ENCODE results near the gene TULP4. TPM values are rescaled to one million over a fixed set of nuclear protein-coding genes. Genes with fewer than 3 reads are reported as not detected.

TULP4 gene
- total RNA-seq, 2 donors from 2014 or later: 20.5 to 27.4 TPM

DNA sequence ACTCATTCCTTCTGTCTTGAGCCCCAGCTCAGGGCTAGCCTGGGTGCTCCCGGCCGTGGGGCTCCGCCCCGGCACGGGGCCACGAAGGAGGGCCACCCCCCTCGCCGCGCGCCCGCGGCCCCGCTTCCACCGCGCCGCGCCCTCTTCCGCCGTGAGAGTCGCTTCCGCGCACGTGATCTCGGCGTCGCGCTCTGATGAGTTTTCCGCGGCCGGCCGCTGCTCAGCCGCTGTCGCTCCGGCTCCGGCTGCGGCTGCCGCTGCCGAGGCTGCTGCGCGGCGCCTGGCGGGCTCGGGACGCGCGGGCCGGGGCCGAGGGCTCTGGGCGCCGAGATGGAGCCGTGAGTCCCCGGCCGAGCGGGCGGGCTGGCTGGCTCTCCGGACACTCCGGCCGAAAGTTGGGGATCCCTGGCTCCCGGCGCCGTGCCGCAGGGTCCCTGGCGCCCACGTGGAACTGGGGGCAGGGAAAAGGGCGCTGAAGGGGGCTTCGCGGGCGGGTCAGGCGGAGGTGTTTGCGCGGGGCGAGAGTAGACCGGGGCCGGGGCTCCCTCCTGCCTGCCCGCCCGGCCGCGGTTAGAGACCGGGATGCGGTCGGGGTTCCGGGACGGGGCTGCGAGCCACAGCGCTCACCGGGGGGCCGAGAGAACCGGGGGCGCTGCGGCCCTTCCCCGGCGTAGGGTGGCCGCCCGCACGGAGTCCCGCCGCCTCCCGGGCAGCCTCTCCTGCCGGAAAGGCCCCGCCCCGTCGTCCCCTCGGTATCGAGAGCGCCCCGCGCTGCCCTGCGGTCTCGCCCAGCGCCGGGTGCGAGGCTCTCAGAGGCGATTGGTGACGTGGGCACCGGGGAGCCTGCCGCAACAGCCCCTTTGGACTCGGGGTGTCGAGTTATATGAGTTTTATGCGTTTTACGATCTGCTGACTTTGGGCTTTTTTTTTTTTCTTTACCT is 247.9 kb downstream of the TULP4 start, which contains the start of gene TMEM181:
TMEM181 (plus strand) TSS at position 197 of the 941 bp plus-strand sequence; CDS start at position 331, 134 bp downstream.
- DNase-seq (ENCODE audit: low spot score in 2 of 2) (peak; percentile 84 to 88), ATAC-seq (peak; percentile 94 to 95)
- peak within 1 kb of the TSS; percentile 94 to 99 for H3K27ac Mint-ChIP-seq
- H3K9me3 Mint-ChIP-seq: no peaks in the 10 kb centered on the region
- peaks cover 12 to 21% of the 10 kb centered on the region in 2 donors for H3K36me3 Mint-ChIP-seq

- ATAC-seq (peak in 1 of 2 donors; percentile 13), DNase-seq (ENCODE audit: low spot score in 2 of 2) (no peak)
- no peaks in the 10 kb centered on the region for H3K9me3 Mint-ChIP-seq
- peaks cover 12 to 21% of the 10 kb centered on the region in 2 donors for H3K36me3 Mint-ChIP-seq
- H3K27ac Mint-ChIP-seq: peak overlapping the region; percentile 94 to 99
These were observed 248.6 kb downstream of the TULP4 start for GRCh38 chr6:158560836-158561320.

Other genes with a start within 250 kb of the TULP4 start
- 1 to 10 TPM; 3.6 to 7.1 TPM for gene SERAC1, start 144.2 kb upstream of the TULP4 start, total RNA-seq
- gene GTF2H5, start 144.1 kb upstream of the TULP4 start, total RNA-seq: 10 to 100 TPM; 11.8 to 24.2 TPM
- gene TMEM181, start 247.6 kb downstream of the TULP4 start, total RNA-seq: 10 to 100 TPM; 11.9 to 12.3 TPM

Data from activated naive CD4-positive, alpha-beta T cell treated with anti-CD3 and anti-CD28 coated beads, Interleukin-2, amount 50 U/mL, for 72 hours (primary cell).